Measurements from ENCODE around the gene MIA3.

Gene MIA3

DNA sequence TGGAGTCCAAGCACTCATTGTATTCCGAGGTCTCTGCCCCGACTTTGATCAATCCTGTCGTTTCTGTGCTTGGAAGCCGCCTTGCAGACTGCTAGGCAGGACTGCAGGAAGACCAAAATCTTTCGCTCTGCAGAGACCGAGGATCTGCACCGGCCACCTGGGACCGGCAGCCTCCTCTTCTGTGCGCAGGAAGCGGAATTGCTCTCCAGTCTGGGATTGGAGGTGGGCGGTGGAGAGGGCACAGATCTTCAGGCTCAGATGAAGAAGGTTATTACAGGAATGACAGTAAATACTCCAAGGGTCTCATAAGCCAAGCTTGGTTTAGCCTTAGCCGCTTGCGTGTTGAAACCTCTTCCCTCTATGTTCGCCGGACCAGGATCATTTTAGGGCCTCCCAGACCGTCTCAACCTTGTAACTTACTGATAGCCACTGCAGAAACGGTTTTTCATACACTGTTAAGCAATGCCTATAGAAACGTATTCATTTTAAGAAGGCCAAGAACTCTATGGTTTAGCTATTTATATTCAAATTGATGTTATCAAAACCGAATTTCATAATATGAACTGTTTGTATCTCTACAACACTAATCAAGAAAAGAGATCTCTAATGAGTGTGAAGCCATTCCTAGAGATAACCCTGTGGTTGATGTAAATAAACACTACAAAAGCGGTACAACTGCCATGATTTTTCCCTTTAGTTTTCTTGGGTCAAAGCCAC is 1.1 kb downstream of the MIA3 start:
- peak; percentile 7 for DNase-seq

DNA sequence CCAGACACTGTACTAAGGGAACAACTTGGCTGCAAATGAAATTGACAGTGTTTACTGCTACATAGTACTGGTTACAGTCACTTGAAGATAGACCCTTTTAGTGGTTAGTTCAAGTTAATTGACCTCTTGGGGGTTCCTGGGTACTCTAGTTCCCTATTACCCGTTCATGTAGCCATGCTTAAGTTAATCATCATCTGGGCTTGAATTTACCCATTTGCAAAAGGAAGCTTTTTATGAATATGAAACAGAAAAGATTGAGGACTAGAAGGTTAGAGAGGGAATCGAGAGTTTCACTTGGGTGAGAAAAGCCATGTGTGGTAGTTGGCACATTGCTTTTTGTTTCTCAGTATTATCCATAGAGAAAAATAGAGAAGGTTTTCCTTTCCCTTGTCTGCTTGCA is 2.7 kb downstream of the MIA3 start:
- DNase-seq = no peak

DNA sequence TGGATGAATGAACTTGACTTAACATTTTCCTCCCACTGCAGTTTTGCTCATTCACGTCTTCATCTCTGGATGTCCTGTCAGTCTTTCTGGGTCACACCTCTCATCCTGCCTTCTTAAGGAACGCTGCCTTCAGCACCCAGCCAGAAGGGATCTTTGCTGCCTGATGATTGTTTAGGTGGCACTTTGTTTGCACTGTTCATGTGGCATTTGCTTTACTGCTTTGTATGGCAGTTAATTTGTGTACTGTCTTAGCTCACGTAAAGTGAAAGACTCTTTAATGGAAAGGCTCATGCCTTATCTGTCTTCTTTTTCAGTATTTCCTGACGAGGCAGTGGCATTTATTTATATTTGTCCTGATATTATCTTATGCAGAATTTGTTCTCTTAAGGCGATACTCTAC is 4.9 kb downstream of the MIA3 start:
- no peak for DNase-seq

DNA sequence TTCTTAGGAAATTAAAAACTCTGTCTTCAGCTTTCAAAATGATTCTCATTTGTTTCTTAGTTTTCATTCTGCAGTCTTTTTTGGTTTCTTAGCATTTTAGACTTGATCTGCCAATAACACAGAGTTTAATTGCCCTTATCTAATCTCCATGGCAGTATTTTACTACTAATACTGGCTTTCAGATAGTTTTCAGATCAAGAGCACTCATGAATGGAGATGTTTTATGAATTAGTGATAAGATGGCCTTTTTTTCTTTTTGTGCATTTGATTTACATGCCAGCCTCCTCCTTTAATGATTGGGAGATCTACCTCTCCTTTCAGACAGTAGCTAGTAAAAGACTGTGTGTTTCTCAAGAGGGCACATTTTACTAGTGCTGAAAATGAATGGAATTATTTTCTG is 5.6 kb downstream of the MIA3 start:
- no peak for DNase-seq

DNA sequence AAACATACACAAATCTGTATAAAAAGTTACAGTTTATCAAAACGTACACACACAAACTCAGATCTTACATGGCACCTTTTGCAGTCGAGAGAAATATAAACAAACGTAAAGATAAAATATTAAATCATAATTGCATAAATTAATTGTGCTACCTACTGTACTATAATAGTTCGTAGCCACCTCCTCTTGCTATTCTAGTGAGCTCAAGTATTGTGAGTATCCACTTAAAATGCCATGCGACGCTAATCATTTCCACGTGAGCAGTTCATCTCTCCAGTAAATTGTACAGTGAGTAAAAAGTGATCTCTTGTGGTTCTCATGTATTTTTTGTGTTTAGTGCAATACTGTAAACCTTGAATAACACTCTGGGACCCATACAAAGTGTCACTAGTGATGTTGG is 6.3 kb downstream of the MIA3 start:
- DNase-seq = no peak

DNA sequence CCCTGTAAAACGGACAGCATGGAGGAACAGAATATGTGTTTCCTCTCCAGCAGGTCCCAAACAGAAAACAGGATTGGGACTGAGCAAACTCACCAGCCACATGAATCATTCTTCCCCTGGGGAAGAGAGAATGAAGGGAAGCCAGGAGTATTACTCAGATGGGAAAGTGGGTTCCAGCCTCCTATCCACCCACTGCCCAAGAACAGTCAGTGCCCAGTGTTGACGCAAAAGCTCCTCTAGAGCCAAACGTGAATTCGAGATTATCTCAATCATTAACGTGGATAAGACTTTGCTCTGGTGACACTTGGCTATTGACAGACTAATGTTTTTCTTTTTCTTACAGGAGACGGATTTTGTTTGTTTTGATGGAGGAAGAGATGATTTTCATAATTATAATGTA is 9.3 kb downstream of the MIA3 start:
- no peak for DNase-seq

DNA sequence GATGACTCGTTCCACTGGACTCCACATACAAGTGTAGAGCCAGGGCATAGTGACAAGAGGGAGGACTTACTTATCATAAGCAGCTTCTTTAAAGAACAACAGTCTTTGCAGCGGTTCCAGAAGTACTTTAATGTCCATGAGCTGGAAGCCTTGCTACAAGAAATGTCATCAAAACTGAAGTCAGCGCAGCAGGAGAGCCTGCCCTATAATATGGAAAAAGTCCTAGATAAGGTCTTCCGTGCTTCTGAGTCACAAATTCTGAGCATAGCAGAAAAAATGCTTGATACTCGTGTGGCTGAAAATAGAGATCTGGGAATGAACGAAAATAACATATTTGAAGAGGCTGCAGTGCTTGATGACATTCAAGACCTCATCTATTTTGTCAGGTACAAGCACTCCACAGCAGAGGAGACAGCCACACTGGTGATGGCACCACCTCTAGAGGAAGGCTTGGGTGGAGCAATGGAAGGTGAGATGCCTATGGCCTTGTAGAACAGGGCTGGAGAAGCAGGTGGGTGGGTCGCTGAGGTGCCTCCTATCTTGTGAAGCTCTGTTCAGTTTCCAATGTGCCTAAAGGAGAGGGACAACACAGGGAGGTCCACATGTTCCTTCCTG is 12.1 kb downstream of the MIA3 start:
- no peak for DNase-seq

DNA sequence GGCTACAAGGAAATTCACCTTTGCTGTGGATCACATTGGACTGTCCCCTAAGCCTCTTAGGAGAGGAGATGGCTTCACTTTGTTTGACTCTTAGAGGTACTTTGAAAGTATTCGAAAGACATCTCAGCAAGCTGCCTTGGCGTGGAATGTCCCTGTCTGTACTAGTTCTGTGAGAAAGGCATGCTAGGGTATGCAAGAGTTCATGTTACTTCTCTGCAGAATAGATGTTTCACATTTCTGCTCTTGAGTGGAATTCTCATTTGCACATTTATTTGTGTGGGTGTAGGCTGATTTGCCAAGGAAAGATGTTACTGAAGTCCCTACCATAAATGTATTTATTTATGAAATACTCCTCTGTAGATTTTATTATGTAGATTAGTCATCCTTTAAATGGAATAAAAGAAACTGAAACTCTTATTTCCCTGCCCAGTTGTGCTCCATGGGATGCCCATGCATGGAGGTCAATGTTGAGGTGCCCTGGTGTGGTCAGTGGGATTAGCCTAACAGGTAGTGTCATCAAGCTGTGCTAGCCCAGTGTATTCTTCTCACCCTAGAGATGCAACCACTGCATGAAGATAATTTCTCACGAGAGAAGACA is 13.8 kb downstream of the MIA3 start:
- DNase-seq = no peak

DNA sequence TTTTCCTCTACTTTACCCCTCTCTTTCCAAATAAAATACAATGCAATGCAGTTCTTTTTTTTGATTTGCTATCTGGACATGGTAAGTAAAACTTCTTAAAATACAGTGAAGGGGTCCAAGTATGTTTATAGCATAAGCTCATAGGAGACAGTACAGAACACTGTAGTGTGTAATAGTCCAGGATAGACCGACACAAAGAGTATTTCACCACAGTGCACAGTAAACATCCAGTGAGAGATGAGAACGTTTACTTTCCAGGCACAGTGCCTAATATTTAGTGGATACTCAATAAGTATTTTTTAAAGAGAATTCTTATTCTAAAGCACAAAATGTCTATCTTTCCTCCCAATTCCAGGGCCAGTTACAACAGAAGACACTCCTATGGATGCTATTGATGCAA is 14.9 kb downstream of the MIA3 start:
- DNase-seq = no peak

DNA sequence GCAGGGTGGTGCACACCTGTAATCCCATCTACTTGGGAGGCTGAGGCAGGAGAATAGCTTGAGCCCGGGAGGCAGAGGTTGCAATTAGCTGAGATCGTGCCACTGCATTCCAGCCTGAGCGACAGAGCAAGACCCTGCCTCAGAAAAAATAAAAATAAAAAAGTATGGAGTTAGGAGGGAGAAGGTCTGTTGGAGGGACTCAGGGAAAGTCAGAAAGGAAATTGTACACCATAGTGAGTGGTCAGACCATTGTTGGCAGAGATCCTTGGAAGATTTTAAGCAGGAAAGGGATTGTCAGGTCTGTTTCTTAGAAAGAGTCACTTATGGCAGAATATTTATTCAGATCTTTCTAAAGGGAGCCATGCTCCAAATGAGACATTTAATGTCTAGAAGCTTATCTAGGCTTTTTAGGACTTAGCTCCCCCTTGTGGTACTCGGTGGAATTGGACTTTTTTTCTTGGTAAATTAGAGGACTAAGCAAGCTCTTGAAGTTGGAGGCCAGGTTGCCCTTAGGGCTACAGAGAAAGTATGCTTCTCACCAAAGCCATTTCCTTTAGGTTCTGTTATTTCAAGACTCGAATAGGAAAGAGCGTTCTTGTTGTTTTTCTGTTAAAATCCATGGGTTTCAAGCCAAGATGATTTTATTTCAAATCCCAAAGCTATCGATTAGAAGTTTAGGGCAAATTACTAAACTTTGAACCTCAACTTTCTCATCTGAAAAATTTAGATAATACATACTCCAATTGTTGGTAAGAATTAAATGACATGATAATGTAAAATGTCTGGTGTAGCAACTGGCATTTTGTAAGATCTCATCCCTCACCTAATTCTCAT is 16.5 kb downstream of the MIA3 start:
- DNase-seq = peak; percentile 91

DNA sequence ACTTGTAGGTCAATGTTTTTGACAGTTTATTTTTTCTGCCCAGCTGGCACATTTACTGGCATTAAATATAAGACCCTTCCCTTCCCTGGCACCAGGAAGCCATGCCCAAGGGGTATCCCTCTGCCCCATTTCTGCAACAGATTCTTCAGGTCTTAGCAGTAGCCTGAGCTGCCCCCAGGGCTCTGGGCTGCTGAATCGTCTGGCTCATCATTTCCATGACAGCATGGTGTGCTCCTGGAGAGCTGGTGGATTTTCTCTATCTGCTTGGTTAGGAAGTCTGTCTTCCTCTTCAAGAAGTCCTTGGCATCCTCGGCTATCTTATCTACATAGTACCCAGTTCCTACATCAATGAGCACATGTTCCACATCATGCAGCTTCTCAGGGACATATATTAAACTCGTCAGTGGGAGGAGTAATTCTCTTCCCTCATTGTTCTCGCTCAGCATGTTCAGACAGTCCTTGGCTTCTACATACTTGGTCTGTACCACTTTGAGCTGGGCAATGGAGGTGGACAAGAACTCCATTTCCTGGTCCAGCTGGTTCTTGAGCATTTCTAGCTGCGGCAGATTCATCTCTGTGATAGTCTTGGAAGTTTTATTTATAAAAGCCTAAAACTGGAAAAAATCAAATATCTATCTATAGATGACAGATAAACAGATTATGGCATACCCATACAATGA is 23.5 kb downstream of the MIA3 start:
- DNase-seq = no peak

DNA sequence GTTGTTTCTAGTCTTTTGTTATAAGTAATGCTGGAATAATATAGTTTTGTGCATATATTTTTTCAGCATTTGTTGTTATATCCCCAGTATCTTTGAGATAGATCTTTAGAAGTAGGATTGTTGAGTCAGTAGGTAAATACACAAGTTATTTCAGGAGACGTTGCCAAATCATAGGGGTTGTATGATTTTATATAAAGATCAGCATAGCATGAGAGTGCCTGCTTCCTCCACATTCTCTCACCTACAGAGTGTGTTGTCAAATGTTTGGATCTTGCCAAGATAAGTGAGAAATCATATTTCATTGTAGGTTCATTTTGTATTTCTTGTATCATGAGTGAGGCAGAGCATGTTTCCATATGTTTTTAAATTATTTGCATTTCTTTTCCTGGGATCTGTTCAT is 24.6 kb downstream of the MIA3 start:
- no peak for DNase-seq

DNA sequence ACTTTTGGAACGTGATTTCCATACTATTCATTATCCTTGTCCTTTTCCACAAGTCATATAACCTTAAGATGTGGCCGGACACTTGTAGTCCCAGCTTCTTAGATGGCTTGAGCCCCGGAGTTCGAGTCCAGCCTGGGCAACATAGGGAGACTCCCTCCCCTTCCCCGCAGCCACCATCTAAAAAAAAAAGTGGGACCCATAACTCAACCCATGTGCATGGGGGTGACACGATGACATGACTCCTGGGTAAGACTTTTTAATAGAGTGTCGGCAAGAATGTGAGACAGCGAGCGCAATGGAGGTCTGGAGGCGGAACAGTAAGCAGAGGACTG is 25.7 kb downstream of the MIA3 start:
- DNase-seq = no peak

DNA sequence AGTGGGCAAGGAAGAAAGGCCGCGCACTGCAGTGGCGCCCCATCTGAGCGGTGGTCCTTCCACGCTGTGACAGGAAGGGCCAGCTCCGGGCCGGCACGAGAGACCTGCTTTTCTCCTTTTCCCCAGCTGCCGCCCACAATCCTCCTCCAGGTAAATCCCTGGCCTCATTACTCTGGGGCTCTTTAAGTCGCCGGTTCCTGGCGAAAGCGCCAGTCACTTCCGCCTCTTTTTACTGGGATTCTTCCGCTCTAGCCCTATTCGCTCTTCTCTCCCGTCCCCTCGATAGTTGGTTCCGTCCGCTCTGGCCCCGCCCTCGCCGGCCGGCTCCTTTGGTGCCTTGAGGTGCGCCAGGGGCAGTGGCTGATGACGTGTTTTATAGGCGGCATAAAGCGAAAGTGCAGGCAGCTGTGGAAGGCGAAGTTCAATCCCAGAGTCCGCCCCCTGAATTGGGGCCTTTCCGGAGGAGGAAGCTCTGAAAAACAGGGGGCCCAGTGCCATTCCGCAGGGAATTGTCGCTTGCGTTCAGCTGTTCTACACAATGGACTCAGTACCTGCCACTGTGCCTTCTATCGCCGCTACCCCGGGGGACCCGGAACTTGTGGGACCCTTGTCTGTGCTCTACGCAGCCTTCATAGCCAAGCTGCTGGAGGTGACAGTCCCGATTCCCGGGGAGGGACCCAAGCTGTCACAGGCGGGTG is 26.2 kb downstream of the MIA3 start:
- peak; percentile 99 for DNase-seq

DNA sequence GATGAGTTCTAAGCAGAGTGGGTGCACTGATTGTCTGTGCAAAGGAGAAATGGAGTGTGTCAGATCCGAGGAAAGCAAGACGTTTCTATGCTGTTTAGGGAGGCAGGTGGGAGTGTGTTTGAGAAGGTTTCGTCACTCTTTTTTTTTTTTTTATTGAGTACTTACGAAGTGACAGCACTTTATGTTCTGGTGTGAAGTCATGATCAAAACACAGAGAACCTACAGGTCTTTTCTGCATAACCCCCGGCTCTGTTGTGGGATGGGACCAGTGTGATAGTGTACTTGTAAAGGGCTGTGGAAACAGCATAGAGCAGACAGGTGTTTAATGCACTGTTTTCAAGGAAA is 26.7 kb downstream of the MIA3 start:
- DNase-seq = no peak

DNA sequence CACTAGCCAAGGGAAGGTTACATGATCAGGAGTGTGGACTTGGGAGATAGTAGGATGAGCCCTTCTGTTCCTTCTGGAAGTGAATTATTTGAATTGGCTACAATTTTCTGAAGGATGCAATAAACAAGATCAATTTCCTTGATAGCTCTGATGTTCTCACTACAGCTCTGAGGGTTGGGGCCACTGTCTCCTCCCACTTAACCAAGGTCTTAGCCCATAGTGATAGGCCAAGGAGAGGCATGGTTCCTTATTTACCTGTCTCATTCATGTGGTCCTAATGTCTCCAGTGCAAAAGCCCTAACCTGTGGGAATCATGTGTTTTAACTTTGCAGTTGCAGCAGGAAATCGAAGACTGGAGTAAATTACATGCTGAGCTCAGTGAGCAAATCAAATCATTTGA is 34.8 kb downstream of the MIA3 start:
- no peak for DNase-seq

DNA sequence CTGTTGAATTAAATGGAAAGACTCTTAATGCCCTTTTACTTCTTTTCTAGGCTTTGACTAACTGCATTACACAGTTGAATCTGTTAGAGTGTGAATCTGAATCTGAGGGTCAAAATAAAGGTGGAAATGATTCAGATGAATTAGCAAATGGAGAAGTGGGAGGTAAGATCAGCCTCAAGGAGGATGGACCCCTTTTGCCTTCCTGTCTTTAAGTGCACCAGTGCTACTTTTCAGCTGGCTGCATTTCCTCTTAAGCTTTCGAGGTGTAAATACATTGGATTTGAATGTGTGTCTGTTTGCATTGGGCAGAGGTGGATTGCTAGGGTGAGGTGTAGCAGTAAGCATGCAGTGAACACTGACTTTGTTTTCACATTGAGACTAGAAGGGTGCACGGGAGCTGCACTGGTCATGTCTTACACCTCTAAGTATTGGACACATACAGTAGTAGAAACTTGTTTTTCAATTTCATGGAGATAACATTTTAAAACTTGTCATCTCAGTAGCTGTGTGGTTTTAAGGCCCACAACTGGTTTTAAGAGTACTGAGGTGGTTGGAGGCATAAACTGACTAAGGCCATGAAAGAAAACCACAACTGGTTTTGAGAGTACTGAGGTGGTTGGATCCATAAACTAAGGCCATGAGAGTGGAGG is 35.4 kb downstream of the MIA3 start:
- no peak for DNase-seq

DNA sequence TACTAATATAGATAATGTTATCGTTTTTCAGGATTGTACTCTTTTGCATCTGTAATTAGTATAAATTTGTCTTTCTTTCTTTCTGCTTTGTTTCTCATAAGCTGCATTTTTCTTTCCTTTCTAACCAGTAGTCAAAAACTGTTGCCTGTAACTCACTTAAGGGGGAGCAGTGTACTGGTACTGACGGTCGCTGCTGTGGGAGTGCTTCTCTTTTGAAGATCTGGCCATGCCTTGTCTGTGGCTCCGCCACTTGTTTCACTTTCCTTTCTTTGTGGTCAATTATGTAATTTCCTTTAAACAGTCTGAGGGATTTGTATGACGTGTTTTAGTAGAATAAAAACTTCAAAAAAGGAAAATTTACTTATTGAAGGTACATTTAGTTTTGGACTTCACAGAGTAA is 37.0 kb downstream of the MIA3 start:
- DNase-seq = peak; percentile 16

DNA sequence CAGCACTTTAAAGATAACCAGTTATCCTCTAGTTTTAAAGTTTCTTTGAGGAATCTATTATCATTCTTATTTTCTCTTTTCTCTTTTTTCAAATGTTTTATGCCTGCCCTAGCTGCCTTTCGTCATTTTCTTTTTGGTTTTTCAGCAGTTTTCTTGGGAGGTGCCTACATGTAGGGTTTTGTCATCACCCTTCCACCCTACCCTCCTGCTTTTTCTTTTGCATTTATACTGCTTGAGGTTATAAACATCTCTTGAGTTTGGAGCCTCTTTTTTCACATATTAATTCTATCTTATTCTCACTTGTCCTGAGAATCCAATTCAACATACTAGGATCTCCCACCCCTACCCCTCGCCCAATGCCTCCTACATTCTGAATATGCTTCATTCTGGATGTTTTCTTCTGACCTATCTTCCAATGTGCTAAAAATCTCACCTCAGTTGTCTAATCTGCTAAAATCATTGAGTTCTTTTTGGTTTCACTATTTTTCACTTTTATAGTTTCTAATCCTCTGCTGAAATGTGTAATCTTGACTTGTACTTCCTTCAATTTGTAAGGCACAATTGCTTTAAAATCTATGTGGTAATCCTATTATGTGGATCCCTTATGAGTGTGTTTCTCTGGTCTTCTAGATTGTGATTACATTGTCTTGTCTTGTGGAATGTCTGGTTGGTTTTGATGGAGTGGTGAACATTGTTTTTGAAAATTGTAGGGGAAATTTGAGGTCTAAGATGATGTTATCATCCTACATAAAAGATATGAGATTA is 38.7 kb downstream of the MIA3 start:
- DNase-seq = no peak

DNA sequence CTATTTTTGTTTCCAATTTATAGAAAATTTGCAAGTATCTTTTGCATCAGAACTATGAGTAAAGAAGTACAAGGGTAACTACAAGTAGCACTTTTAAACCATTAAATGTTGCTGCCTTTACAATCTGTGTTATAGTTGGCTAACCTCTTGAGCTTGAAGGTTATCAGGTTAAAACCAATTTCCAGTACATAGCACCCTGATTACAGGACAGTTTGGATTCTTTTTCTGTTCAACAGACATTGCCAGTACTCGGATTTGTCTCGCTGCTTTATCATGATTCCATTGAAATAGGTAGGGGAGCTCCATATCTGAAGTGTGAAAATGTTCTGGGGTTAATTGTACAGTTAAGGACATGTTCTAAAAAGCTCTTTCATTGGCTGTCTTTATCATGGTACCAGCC is 40.0 kb downstream of the MIA3 start:
- DNase-seq = no peak

DNA sequence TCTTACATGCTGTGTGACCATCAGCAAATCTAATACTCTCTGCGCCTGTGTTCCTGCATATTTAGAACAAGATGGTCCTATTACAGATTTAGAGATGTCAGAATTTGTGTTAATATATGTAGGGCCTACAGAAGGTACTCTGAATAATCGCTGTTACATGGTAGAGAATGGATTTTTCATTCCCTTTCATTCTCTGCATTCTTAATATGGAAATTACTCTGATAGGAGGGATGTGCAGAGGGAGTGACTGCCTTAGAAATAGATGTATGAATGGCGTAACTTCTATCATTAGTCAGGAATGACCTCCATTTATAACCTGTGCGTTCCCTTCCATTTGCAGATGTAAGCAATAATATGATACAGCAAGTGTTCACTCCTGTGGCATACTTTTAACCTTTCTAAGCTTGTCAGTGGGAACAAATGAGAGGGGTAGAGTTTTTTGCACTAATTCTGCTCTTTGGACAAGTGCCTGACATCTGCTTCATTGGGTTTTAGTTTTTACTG is 45.6 kb downstream of the MIA3 start:
- DNase-seq = no peak
